Small intestine (tissue), 16 donors: ENCODE data around the gene ACTL7B. TPM values are rescaled to one million over a fixed set of nuclear protein-coding genes. Genes with fewer than 3 reads are reported as not detected.
"Not testable (repeated sequence)": the region's sequence is repeated elsewhere in the genome, so short reads cannot be mapped to it uniquely, and the experiment has no call there.

ENCODE experiments used
- DNase-seq, 2 donors: peaks; one replicate each; pipeline versions ENCODE4 v3.0.0 to v3.0.0-alpha.2; 2013
- FAIRE-seq: peaks from 2 replicates; lab custom pipeline; 2012; peaks lifted over from hg19 to GRCh38; lab: Jason Lieb, UNC
- H3K27ac ChIP-seq, 3 donors: one replicate each; pipeline ENCODE4 v1.5.1; 2013; ENCODE audit warnings: low read length in 2 of 3, mild to moderate bottlenecking in 2 of 3, control low read depth in 1 of 3, inconsistent platforms in 1 of 3, low read depth in 1 of 3, moderate library complexity in 1 of 3
- H3K27me3 ChIP-seq, 3 donors: one replicate each; pipeline ENCODE4 v1.6.1; 2013; ENCODE audit warnings: low read length in 3 of 3, inconsistent platforms in 1 of 3; ENCODE audit not compliant: control insufficient read depth in 3 of 3, insufficient read depth in 3 of 3
- H3K36me3 ChIP-seq, 3 donors: one replicate each; pipeline ENCODE4 v1.6.1; 2013; ENCODE audit warnings: low read length in 3 of 3, inconsistent platforms in 1 of 3, low read depth in 1 of 3, mild to moderate bottlenecking in 1 of 3, moderate library complexity in 1 of 3; ENCODE audit not compliant: control insufficient read depth in 3 of 3, insufficient read depth in 2 of 3
- H3K4me1 ChIP-seq, 3 donors: one replicate each; pipeline ENCODE4 v1.6.1; 2013; ENCODE audit warnings: low read length in 2 of 3, inconsistent platforms in 1 of 3, low read depth in 1 of 3, mild to moderate bottlenecking in 1 of 3, moderate library complexity in 1 of 3; ENCODE audit not compliant: control insufficient read depth in 3 of 3, insufficient read depth in 2 of 3
- H3K4me3 ChIP-seq, 3 donors: one replicate each; pipeline ENCODE4 v1.5.1; 2013; ENCODE audit warnings: low read length in 3 of 3, control low read depth in 1 of 3, inconsistent platforms in 1 of 3, low read depth in 1 of 3, mild to moderate bottlenecking in 1 of 3, moderate library complexity in 1 of 3
- H3K9me3 ChIP-seq, 2 donors: one replicate each; pipeline ENCODE4 v1.6.1; 2013; ENCODE audit warnings: low read depth in 1 of 2, low read length in 1 of 2; ENCODE audit not compliant: control insufficient read depth in 2 of 2, insufficient read depth in 1 of 2
- WGBS, 3 donors: extraction: QIAGEN DNeasy Blood & Tissue Kit; methylation state at CpG; one replicate each; pipeline ENCODE4 v1.1.7; 2013; 5-methylcytosine and 5-hydroxymethylcytosine counted together
- long read RNA-seq, 10 donors: transcript quantifications; one replicate each; lab custom pipeline, GENCODE V29; 2026
- polyA plus RNA-seq, 4 donors: library from polyadenylated mRNA; stranded (reverse) in 3 of 4; unstranded in 1 of 4; fragments of 200-250 nt in 3 of 4; fragments of 120-200 nt in 1 of 4; gene quantifications; one replicate each; pipeline versions ENCODE4 v1.2.1 to v1.2.3, GENCODE V29; 2013
- donor health status: healthy with polysubstance abuse.
- donor health status: control.
- donor health status: control.
- donor health status: Bipolar disorder and iron deficiency.
- donor health status: healthy.

The ACTL7B gene, protein sequence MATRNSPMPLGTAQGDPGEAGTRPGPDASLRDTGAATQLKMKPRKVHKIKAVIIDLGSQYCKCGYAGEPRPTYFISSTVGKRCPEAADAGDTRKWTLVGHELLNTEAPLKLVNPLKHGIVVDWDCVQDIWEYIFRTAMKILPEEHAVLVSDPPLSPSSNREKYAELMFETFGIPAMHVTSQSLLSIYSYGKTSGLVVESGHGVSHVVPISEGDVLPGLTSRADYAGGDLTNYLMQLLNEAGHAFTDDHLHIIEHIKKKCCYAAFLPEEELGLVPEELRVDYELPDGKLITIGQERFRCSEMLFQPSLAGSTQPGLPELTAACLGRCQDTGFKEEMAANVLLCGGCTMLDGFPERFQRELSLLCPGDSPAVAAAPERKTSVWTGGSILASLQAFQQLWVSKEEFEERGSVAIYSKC
- polyA plus RNA-seq: not detected
- long read RNA-seq, donor 1: 0 reads
- long read RNA-seq, donor 2: 0 reads
- long read RNA-seq, donor 3: 0 reads
- long read RNA-seq, donor 4: 0 reads
- long read RNA-seq, donor 5: 0 reads
- long read RNA-seq, donor 6: 0 reads
- long read RNA-seq, donor 7: 0 reads
- long read RNA-seq, donor 8: 0 reads
- long read RNA-seq, donor 9: 0 reads
- long read RNA-seq, donor 10, partial matches to known transcripts: 0 of 1 reads
- long read RNA-seq, donor 10, other reads (novel, unspliced or antisense): 0 of 1 reads

DNA sequence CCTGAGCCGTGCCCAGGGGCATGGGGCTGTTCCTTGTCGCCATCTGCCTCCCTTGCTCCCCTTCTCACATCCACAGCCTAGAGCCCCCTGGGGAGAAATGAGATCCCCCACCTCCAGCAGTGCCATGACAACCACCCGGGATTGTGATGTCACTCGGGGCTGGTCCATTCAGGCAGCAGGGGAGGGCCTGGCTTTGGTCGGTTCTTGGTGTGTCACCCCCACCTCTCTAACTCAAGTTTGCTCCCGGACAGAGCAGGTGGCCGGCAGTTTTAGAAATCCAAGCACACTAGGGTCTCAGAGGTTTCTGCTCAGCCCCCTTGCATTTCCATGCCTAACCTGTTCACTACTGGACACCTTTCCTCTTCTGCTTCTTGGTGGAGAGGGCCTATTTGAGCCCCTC is at the start of gene ACTL7B:
ACTL7B (minus strand) TSS at position 99 of the 400 bp plus-strand sequence; CDS start at position 43, 56 bp downstream.
- Histone ChIP-seq H3K27me3 (no peaks in the 10 kb centered on the region), H3K27ac (no peak within 1 kb of the TSS), H3K36me3 (no peaks in the 10 kb centered on the region), H3K4me3 (no peak within 1 kb of the TSS), H3K9me3 (no peaks in the 10 kb centered on the region), H3K4me1 (no peaks in the 10 kb centered on the region)
- WGBS, 3 donors: 67 to 83% (median 83%) methylated on average over 6 to 7 of the region's 7 CpGs
- FAIRE-seq (no peak), DNase-seq (no peak)

DNA sequence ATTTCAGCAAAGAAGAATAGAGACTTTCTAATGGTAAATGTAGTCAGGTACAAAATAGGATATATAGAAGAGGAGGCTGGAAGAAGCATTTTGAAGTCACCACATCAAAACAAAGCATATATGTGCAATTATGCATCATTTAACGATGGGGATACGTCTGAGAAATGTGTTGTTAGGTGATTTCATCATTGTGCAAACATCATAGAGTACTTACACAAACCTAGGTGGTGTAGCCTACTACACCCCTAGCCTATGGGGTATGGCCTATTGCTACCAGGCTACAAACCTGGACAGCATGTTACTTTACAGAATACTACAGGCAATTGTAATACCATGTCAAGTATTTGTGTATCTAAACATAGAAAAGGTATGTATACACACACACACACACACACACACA is 49.7 kb upstream of the ACTL7B start:
- DNase-seq (no peak), FAIRE-seq (no peak)
- H3K4me1 ChIP-seq: no peaks in the 10 kb centered on the region
- H3K4me3 ChIP-seq: no peak overlapping the region
- peaks cover 0 to 23% (median 16%) of the 10 kb centered on the region in 3 donors for H3K36me3 ChIP-seq
- H3K27me3 ChIP-seq: no peaks in the 10 kb centered on the region
- H3K9me3 ChIP-seq: no peaks in the 10 kb centered on the region
- no peak overlapping the region for H3K27ac ChIP-seq
- WGBS, 3 donors: 65 to 74% (median 69%) methylated on average over 2 of the region's 2 CpGs

DNA sequence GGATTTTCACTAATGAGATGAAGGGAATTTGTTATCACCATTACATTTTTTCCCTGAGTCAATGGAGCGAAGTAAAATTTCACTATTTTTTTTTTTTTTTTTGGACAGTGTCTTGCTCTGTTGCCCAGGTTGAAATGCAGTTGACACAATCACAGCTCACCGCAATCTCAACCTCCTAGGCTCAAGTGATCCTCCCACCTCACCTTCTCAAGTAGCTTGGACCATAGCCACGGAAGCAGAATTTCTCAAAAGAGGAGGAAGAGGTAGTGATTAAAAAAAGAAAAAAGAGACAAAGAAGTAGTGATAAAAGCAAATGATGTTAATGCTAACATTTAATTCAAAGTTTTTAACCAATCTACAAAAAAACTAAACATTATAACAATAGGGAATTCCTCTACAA is 48.4 kb upstream of the ACTL7B start:
- Histone ChIP-seq H3K9me3 (no peaks in the 10 kb centered on the region), H3K36me3 (peaks cover 3 to 20% (median 17%) of the 10 kb centered on the region in 3 donors), H3K27me3 (no peaks in the 10 kb centered on the region), H3K4me3 (no peak overlapping the region), H3K4me1 (no peaks in the 10 kb centered on the region), H3K27ac (no peak overlapping the region)
- WGBS, 3 donors: 95 to 100% (median 95%) methylated on average over 3 of the region's 3 CpGs
- DNase-seq (no peak), FAIRE-seq (no peak)

DNA sequence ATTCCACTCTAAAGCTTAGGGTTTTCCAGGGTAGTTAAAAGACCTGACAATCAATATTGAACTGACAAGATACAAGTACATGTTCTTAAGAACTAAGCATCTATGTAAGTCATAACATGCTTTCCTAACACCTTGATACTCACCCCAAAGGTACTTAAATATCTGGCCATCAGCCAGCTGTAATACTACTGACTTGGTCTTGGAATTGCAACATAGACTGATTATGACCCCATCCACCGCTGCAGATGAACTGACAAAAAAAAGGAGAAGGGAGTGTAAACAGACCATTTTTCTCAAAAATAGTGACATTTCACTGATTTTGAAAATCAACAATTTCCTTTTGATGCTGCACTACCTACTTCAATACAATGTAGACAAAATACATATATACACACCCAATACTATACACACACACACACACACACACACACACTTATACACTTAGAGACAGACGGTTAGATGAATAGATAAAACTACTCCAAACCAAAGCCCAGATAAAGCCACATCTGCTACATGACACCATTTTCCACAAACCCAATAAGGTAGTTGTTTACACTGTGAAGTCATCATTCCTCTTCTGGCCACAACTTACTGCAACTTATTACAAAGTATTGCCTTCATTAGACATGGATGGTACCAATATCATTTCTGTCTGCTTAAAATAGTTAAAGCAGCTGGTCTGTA is 47.8 kb upstream of the ACTL7B start:
- Histone ChIP-seq H3K4me1 (no peaks in the 10 kb centered on the region), H3K36me3 (peaks cover 3 to 20% (median 17%) of the 10 kb centered on the region in 3 donors), H3K4me3 (no peak overlapping the region), H3K27me3 (no peaks in the 10 kb centered on the region), H3K27ac (no peak overlapping the region), H3K9me3 (no peaks in the 10 kb centered on the region)
- DNase-seq (no peak), FAIRE-seq (no peak)
- 83 to 91% (median 87%) methylated on average over 2 of the region's 2 CpGs for WGBS, 3 donors

DNA sequence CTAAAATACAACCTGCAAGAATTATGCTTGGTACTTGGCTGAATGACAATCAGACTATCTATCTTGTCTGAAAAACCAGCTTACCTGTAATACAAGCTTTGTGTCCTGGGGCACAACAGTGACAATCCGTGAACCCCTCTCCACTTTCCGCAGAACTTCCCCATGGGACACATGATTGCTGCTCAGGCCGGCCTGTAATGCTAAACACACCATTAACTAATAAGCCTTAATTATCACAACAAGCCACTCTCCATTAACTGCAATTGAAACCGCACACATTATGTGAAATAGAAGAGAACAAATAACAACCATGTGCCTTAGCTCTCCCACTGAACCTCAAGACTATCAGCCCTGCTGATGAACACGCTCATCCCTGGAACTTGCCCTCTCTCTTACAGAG is 44.4 kb upstream of the ACTL7B start:
- Histone ChIP-seq H3K36me3 (peaks cover 10 to 24% (median 17%) of the 10 kb centered on the region in 3 donors), H3K27me3 (no peaks in the 10 kb centered on the region), H3K27ac (no peak overlapping the region), H3K4me3 (no peak overlapping the region), H3K9me3 (no peaks in the 10 kb centered on the region), H3K4me1 (no peaks in the 10 kb centered on the region)
- WGBS, 3 donors: 87 to 95% (median 93%) methylated on average over 5 of the region's 5 CpGs
- FAIRE-seq (no peak), DNase-seq (no peak)

DNA sequence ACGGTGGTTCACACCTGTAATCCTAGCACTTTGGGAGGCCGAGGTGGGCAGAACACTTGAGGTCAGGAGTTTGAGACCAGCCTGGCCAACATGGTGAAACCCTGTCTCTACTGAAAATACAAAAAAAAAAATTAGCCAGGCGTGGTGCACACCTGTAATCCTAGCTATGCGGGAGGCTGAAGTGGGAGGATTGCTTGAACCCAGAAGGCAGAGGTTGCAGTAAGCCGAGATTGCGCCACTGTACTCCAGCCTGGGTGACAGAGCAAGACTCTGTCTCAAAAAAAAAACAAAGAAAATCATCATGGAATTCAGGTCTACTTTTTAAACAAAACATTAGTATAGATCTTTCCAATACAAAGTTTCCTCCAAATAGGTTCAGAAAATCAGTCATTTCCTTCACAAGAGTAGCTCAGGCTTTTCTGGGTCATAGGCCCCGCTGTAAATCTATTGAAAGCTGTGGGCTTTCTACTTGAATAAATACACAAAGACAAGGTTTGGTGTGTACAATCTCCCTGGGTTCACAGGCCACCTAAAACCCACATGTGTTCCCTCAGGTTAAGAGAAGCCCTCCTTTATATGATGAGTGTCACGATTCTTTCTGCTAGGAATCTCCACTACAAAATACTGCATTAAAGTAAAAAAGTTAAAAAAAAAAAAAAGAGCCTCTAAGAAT is 43.4 kb upstream of the ACTL7B start:
- not testable (repeated sequence) for H3K9me3 ChIP-seq, H3K27ac ChIP-seq, FAIRE-seq, DNase-seq, H3K4me1 ChIP-seq, H3K27me3 ChIP-seq, H3K4me3 ChIP-seq
- peaks cover 11 to 25% (median 21%) of the 10 kb centered on the region in 3 donors for H3K36me3 ChIP-seq
- 96 to 97% (median 96%) methylated on average over 8 of the region's 8 CpGs for WGBS, 3 donors

DNA sequence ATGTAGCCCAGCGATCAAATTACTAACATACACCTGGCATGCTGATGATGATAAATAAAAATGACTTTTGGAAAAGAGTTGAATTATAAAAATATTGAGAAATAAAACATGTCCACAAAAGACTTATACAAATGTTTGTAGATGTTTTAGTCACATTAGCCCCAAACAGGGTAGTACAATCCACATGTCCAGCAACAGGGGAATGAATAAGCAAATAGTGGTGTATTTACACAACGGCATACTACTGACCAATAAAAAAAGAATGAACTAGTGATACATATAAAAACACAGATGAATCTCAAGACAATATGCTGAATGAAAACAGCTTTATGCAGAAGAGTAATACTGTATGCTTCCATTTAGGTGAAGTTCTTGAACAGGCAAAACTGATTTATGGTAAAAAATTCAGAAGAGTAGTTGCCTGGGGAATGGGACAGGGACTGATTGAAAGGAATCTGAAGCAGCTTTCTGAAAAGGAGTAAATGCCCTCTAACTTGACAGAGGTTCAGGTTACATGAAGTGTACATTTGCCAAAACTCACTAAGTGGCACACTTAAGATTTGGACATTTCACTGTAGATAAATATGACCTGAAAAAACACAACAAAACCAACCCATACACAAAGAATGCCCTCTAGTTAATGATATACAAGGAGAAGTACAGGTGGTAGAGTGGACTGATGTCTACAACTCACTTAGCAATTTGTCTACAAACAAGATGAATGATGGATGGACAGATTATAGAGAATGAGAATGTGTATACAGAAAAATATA is 41.7 kb upstream of the ACTL7B start:
- Histone ChIP-seq H3K27me3 (no peaks in the 10 kb centered on the region), H3K4me1 (no peaks in the 10 kb centered on the region), H3K36me3 (peaks cover 16 to 27% (median 22%) of the 10 kb centered on the region in 3 donors), H3K27ac (no peak overlapping the region), H3K9me3 (no peaks in the 10 kb centered on the region), H3K4me3 (no peak overlapping the region)
- WGBS, 3 donors: 96 to 97% (median 97%) methylated on average over 2 of the region's 2 CpGs
- FAIRE-seq (no peak), DNase-seq (no peak)
